H9 (cell line): ENCODE data around the gene CRAMP1. TPM values are rescaled to one million over a fixed set of nuclear protein-coding genes. Genes with fewer than 3 reads are reported as not detected.
A peak's percentile ranks its signal among the peaks of the same experiment; 100 is the strongest.

Experiments used
- DNase-seq: peaks from one replicate; pipeline ENCODE4 v3.0.0-alpha.2; 2017
- H2AFZ ChIP-seq: one replicate; pipeline ENCODE4 v1.6.1; 2013; ENCODE audit warnings: mild to moderate bottlenecking, low read length, control low read depth, moderate library complexity
- H2AK5ac ChIP-seq: 2 replicates; pipeline ENCODE4 v1.6.1; 2013; ENCODE audit warnings: low read length, control low read depth, mixed read lengths; ENCODE audit not compliant: insufficient read length
- H2BK120ac ChIP-seq: one replicate; pipeline ENCODE4 v1.6.1; 2013; ENCODE audit warnings: low read depth, mild to moderate bottlenecking, low read length, control low read depth, inconsistent platforms; ENCODE audit not compliant: poor library complexity, severe bottlenecking
- H2BK12ac ChIP-seq: 2 replicates; pipeline ENCODE4 v1.6.1; 2013; ENCODE audit warnings: low read length, control low read depth, mixed read lengths, low read depth; ENCODE audit not compliant: insufficient read length
- H2BK15ac ChIP-seq: 2 replicates; pipeline ENCODE4 v1.6.1; 2013; ENCODE audit warnings: low read depth, low read length, control low read depth
- H2BK20ac ChIP-seq: one replicate; pipeline ENCODE4 v1.6.1; 2013; ENCODE audit warnings: low read depth, mild to moderate bottlenecking, low read length, control low read depth, inconsistent platforms; ENCODE audit not compliant: poor library complexity, severe bottlenecking
- H2BK5ac ChIP-seq: 2 replicates; pipeline ENCODE4 v1.6.1; 2013; ENCODE audit warnings: low read length, control low read depth, mixed read lengths; ENCODE audit not compliant: insufficient read length
- H3K14ac ChIP-seq: 2 replicates; pipeline ENCODE4 v1.6.1; 2013; ENCODE audit warnings: low read length, control low read depth; ENCODE audit not compliant: insufficient read depth
- H3K18ac ChIP-seq: 2 replicates; pipeline ENCODE4 v1.6.1; 2013; ENCODE audit warnings: low read depth, mild to moderate bottlenecking, mixed read lengths, low read length, control low read depth; ENCODE audit not compliant: insufficient read length
- H3K23ac ChIP-seq: 2 replicates; pipeline ENCODE4 v1.6.1; 2013; ENCODE audit warnings: low read length, control low read depth, mixed read lengths, low read depth; ENCODE audit not compliant: insufficient read length
- H3K23me2 ChIP-seq: 2 replicates; pipeline ENCODE4 v1.6.1; 2013; ENCODE audit warnings: low read depth, mild to moderate bottlenecking, mixed read lengths, low read length, control low read depth; ENCODE audit not compliant: insufficient read length, poor library complexity, severe bottlenecking
- H3K27ac ChIP-seq: 2 replicates; pipeline ENCODE4 v1.5.1; 2013; ENCODE audit warnings: low read length, control low read depth, mixed read lengths, low read depth; ENCODE audit not compliant: insufficient read length
- H3K27me3 ChIP-seq: 2 replicates; pipeline ENCODE4 v1.6.1; 2013; ENCODE audit warnings: low read length, control low read depth, inconsistent platforms; ENCODE audit not compliant: insufficient read depth
- H3K4ac ChIP-seq: 2 replicates; pipeline ENCODE4 v1.6.1; 2013; ENCODE audit warnings: low read depth, mild to moderate bottlenecking, control low read depth, inconsistent platforms, low read length, moderate library complexity
- H3K4me1 ChIP-seq: 2 replicates; pipeline ENCODE4 v1.6.1; 2013; ENCODE audit warnings: low read length, control low read depth, inconsistent platforms; ENCODE audit not compliant: insufficient read depth
- H3K4me2 ChIP-seq: 2 replicates; pipeline ENCODE4 v1.6.1; 2013; ENCODE audit warnings: low read length, control low read depth, mixed read lengths; ENCODE audit not compliant: insufficient read length, insufficient read depth
- H3K56ac ChIP-seq: 2 replicates; pipeline ENCODE4 v1.6.1; 2013; ENCODE audit warnings: low read depth, mild to moderate bottlenecking, mixed read lengths, low read length, control low read depth; ENCODE audit not compliant: insufficient read length
- H3K79me1 ChIP-seq: 2 replicates; pipeline ENCODE4 v1.6.1; 2013; ENCODE audit warnings: low read depth, mild to moderate bottlenecking, moderate library complexity, low read length, control low read depth, inconsistent platforms; ENCODE audit not compliant: insufficient read depth, poor library complexity, severe bottlenecking
- H3K79me2 ChIP-seq: 2 replicates; pipeline ENCODE4 v1.6.1; 2013; ENCODE audit warnings: low read length, control low read depth, inconsistent platforms; ENCODE audit not compliant: insufficient read depth
- H3K9ac ChIP-seq: 2 replicates; pipeline ENCODE4 v1.6.1; 2013; ENCODE audit warnings: low read length, control low read depth, mixed read lengths; ENCODE audit not compliant: insufficient read length; ENCODE audit errors: extremely low read depth
- H3K9me3 ChIP-seq: one replicate; pipeline ENCODE4 v1.6.1; 2013; ENCODE audit warnings: low read depth, low read length, inconsistent platforms; ENCODE audit not compliant: control insufficient read depth
- H3T11ph ChIP-seq: one replicate; pipeline ENCODE4 v1.6.1; 2013; ENCODE audit warnings: mild to moderate bottlenecking, low read length, control low read depth, inconsistent platforms
- H4K20me1 ChIP-seq: one replicate; pipeline ENCODE4 v1.6.1; 2013; ENCODE audit not compliant: control insufficient read depth, insufficient read length, insufficient read depth
- H4K5ac ChIP-seq: 2 replicates; pipeline ENCODE4 v1.6.1; 2013; ENCODE audit warnings: low read depth, mild to moderate bottlenecking, mixed read lengths, low read length, control low read depth; ENCODE audit not compliant: insufficient read length
- H4K8ac ChIP-seq: replicated peaks from 2 replicates; pipeline ENCODE4 v1.6.1; 2013; ENCODE audit warnings: low read length, control low read depth, mixed read lengths, low read depth; ENCODE audit not compliant: insufficient read length
- H4K91ac ChIP-seq: 2 replicates; pipeline ENCODE4 v1.6.1; 2013; ENCODE audit warnings: low read depth, mild to moderate bottlenecking, moderate library complexity, mixed read lengths, low read length, control low read depth; ENCODE audit not compliant: insufficient read length
- H3K27ac Mint-ChIP-seq, 3 experiments: 2 replicates in 2 of 3; 3 replicates in 1 of 3; pipeline ENCODE4 v1.8.0; 2020 to 2021; ENCODE audit warnings: mixed read lengths in 3 of 3, mild to moderate bottlenecking in 1 of 3, moderate library complexity in 1 of 3
- H3K27me3 Mint-ChIP-seq: 2 replicates; pipeline ENCODE4 v1.8.0; 2021; ENCODE audit warnings: low read depth, mild to moderate bottlenecking, moderate library complexity, mixed read lengths
- H3K36me3 Mint-ChIP-seq, 3 experiments: 2 replicates in 2 of 3; 3 replicates in 1 of 3; pipeline ENCODE4 v1.8.0; 2020 to 2021; ENCODE audit warnings: low read depth in 3 of 3, mixed read lengths in 3 of 3; ENCODE audit not compliant: insufficient read depth in 1 of 3
- H3K4me1 Mint-ChIP-seq, 2 experiments: 2 replicates each; pipeline ENCODE4 v1.8.0; 2020; ENCODE audit warnings: mixed read lengths in 2 of 2
- H3K4me3 Mint-ChIP-seq, 2 experiments: 2 replicates in 1 of 2; 3 replicates in 1 of 2; pipeline ENCODE4 v1.8.0; 2020 to 2021; ENCODE audit warnings: mild to moderate bottlenecking in 2 of 2, mixed read lengths in 2 of 2, moderate library complexity in 1 of 2
- H3K9me3 Mint-ChIP-seq, 2 experiments: 2 replicates in 1 of 2; 3 replicates in 1 of 2; pipeline ENCODE4 v1.8.0; 2020; ENCODE audit warnings: mild to moderate bottlenecking in 2 of 2, mixed read lengths in 2 of 2, moderate library complexity in 1 of 2
- WGBS: extraction: QIAGEN DNeasy Blood & Tissue Kit; methylation state at CpG from one replicate; pipeline ENCODE4 v1.1.7; 2013; ENCODE audit warnings: missing lambda C conversion rate, low lambda C conversion rate, mixed read lengths; ENCODE audit not compliant: insufficient read length; ENCODE audit errors: extremely low coverage; 5-methylcytosine and 5-hydroxymethylcytosine counted together
- total RNA-seq: library from RNA; stranded (reverse); gene quantifications from 2 replicates; pipeline ENCODE4 v1.2.1, GENCODE V29; 2021
- TF ChIP-seq, protein P1 (sequence below): fragments of 200-600 bp; sonication (generic); conservative IDR thresholded peaks from 3 replicates; pipeline ENCODE4 v1.8.0; 2021; ENCODE audit warnings: antibody characterized with exemption, mild to moderate bottlenecking

The CRAMP1 gene
- total RNA-seq, 1 experiment from 2014 or later, result 46.2 TPM

- no peak overlapping the region for H2BK5ac ChIP-seq
- H3K14ac ChIP-seq, result no peak overlapping the region
- H3K27ac Mint-ChIP-seq, result peak overlapping the region in 2 of 3 experiments; percentile 86; a peak in 2 of 7 replicates
- H2BK120ac ChIP-seq, result no peak overlapping the region
- H3K27ac ChIP-seq, result no peak overlapping the region
- H3K4me2 ChIP-seq, result no peak overlapping the region
- no peak overlapping the region for H2AK5ac ChIP-seq
- H4K91ac ChIP-seq, result no peak overlapping the region
- no peaks in the 10 kb centered on the region for H3K23me2 ChIP-seq
- no peaks in the 10 kb centered on the region for H3K27me3 ChIP-seq
- H3K23ac ChIP-seq, result no peak overlapping the region
- no peak overlapping the region for H3K4me3 Mint-ChIP-seq
- no CpG with 5 or more reads among the region's 6 CpGs for WGBS
- H3K9ac ChIP-seq, result no peak overlapping the region
- H3K4ac ChIP-seq, result no peak overlapping the region
- no peak overlapping the region for H4K8ac ChIP-seq
- no peak for DNase-seq
- H3K56ac ChIP-seq, result no peak overlapping the region
- no peak overlapping the region for H2AFZ ChIP-seq
- H3K18ac ChIP-seq, result no peak overlapping the region
- H2BK15ac ChIP-seq, result no peak overlapping the region
- no peak overlapping the region for H2BK12ac ChIP-seq
- no peaks in the 10 kb centered on the region for H3K9me3 ChIP-seq
- no peaks in the 10 kb centered on the region for H3K4me1 ChIP-seq
- no peak overlapping the region for H4K5ac ChIP-seq
- no peak overlapping the region for H3T11ph ChIP-seq
- TF ChIP-seq, protein P1, sequence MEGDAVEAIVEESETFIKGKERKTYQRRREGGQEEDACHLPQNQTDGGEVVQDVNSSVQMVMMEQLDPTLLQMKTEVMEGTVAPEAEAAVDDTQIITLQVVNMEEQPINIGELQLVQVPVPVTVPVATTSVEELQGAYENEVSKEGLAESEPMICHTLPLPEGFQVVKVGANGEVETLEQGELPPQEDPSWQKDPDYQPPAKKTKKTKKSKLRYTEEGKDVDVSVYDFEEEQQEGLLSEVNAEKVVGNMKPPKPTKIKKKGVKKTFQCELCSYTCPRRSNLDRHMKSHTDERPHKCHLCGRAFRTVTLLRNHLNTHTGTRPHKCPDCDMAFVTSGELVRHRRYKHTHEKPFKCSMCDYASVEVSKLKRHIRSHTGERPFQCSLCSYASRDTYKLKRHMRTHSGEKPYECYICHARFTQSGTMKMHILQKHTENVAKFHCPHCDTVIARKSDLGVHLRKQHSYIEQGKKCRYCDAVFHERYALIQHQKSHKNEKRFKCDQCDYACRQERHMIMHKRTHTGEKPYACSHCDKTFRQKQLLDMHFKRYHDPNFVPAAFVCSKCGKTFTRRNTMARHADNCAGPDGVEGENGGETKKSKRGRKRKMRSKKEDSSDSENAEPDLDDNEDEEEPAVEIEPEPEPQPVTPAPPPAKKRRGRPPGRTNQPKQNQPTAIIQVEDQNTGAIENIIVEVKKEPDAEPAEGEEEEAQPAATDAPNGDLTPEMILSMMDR, result no peak
- H2BK20ac ChIP-seq, result no peak overlapping the region
- no peaks in the 10 kb centered on the region for H3K27me3 Mint-ChIP-seq
- H3K79me1 ChIP-seq, result peaks cover 7% of the 10 kb centered on the region
- peaks cover 6 to 49% (median 23%) of the 10 kb centered on the region in 3 experiments; a peak in 6 of 7 replicates for H3K36me3 Mint-ChIP-seq
- no peaks in the 10 kb centered on the region; the same call in 1 of the 2 replicates for H3K79me2 ChIP-seq
- H4K20me1 ChIP-seq, result peaks cover 2% of the 10 kb centered on the region
- H3K4me1 Mint-ChIP-seq, result no peaks in the 10 kb centered on the region
- H3K9me3 Mint-ChIP-seq, result no peaks in the 10 kb centered on the region
Observed at GRCh38 chr16:1626327-1626726, 14.2 kb downstream of the CRAMP1 start.
